Mesendoderm (in vitro differentiated cells): ENCODE results near the gene DPEP2NB.
A peak's percentile ranks its signal among the peaks of the same experiment; 100 is the strongest.
"Not testable (repeated sequence)": the region's sequence is repeated elsewhere in the genome, so short reads cannot be mapped to it uniquely, and the experiment has no call there.

ENCODE experiments used
- DNase-seq: peaks from one replicate; pipeline ENCODE4 v3.0.0; 2013
- H2AK5ac ChIP-seq: 2 replicates; pipeline ENCODE4 v1.6.1; 2013; ENCODE audit warnings: low read length, inconsistent platforms
- H2BK120ac ChIP-seq: 2 replicates; pipeline ENCODE4 v1.6.1; 2013; ENCODE audit warnings: low read depth, mild to moderate bottlenecking, low read length, moderate library complexity, mixed read lengths
- H2BK15ac ChIP-seq: replicated peaks from 2 replicates; pipeline ENCODE4 v1.6.1; 2013; ENCODE audit warnings: low read depth, mild to moderate bottlenecking, moderate library complexity
- H2BK5ac ChIP-seq: 2 replicates; pipeline ENCODE4 v1.6.1; 2013; ENCODE audit warnings: low read length, inconsistent platforms
- H3K18ac ChIP-seq: 2 replicates; pipeline ENCODE4 v1.6.1; 2013; ENCODE audit warnings: mild to moderate bottlenecking, low read length, mixed read lengths
- H3K23ac ChIP-seq: one replicate; pipeline ENCODE4 v1.6.1; 2013; ENCODE audit warnings: low read length
- H3K27ac ChIP-seq: 2 replicates; pipeline ENCODE4 v1.5.1; 2013; ENCODE audit warnings: low read depth, mild to moderate bottlenecking, inconsistent platforms, low read length, moderate library complexity
- H3K27me3 ChIP-seq: 2 replicates; pipeline ENCODE4 v1.6.1; 2013; ENCODE audit warnings: low read length, control low read depth, mild to moderate bottlenecking, inconsistent platforms; ENCODE audit not compliant: insufficient read depth, poor library complexity
- H3K36me3 ChIP-seq: 2 replicates; pipeline ENCODE4 v1.6.1; 2013; ENCODE audit warnings: low read length, inconsistent platforms; ENCODE audit not compliant: control insufficient read depth, insufficient read depth
- H3K4ac ChIP-seq: one replicate; pipeline ENCODE4 v1.6.1; 2013; ENCODE audit warnings: low read depth, mild to moderate bottlenecking, low read length, moderate library complexity
- H3K4me1 ChIP-seq: 2 replicates; pipeline ENCODE4 v1.6.1; 2013; ENCODE audit warnings: low read depth, low read length, inconsistent platforms; ENCODE audit not compliant: control insufficient read depth
- H3K4me2 ChIP-seq: 2 replicates; pipeline ENCODE4 v1.6.1; 2013; ENCODE audit warnings: low read length
- H3K4me3 ChIP-seq: 2 replicates; pipeline ENCODE4 v1.5.1; 2013; ENCODE audit warnings: mild to moderate bottlenecking, low read length
- H3K56ac ChIP-seq: one replicate; pipeline ENCODE4 v1.6.1; 2013; ENCODE audit warnings: low read length
- H3K79me1 ChIP-seq: 2 replicates; pipeline ENCODE4 v1.6.1; 2013; ENCODE audit warnings: low read length, inconsistent platforms
- H3K79me2 ChIP-seq: 2 replicates; pipeline ENCODE4 v1.6.1; 2013; ENCODE audit warnings: mild to moderate bottlenecking, low read length; ENCODE audit not compliant: control insufficient read depth, insufficient read depth
- H3K9ac ChIP-seq: 2 replicates; pipeline ENCODE4 v1.6.1; 2013; ENCODE audit warnings: low read length, inconsistent platforms
- H4K5ac ChIP-seq: one replicate; pipeline ENCODE4 v1.6.1; 2013; ENCODE audit warnings: low read length
- H4K8ac ChIP-seq: one replicate; pipeline ENCODE4 v1.6.1; 2013; ENCODE audit warnings: low read depth, mild to moderate bottlenecking, control low read depth, low read length, moderate library complexity
- WGBS: extraction: QIAGEN DNeasy Blood & Tissue Kit; methylation state at CpG from one replicate; pipeline ENCODE4 v1.1.7; 2013; ENCODE audit warnings: low lambda C conversion rate, missing lambda C conversion rate; ENCODE audit not compliant: insufficient coverage; ENCODE audit errors: extremely low coverage; 5-methylcytosine and 5-hydroxymethylcytosine counted together

DPEP2NB gene

GRCh38 chr16:68009872-68010271 lies 5.8 kb downstream of the DPEP2NB start:
- WGBS = no CpG with 5 or more reads among the region's 4 CpGs
- H3K23ac ChIP-seq, H4K8ac ChIP-seq, H4K5ac ChIP-seq, H3K27me3 ChIP-seq, H3K4me2 ChIP-seq, H2BK5ac ChIP-seq, H2BK15ac ChIP-seq, H3K4ac ChIP-seq, H2AK5ac ChIP-seq, H3K27ac ChIP-seq, H3K36me3 ChIP-seq, DNase-seq, H2BK120ac ChIP-seq, H3K18ac ChIP-seq, H3K79me1 ChIP-seq, H3K56ac ChIP-seq, H3K4me1 ChIP-seq, H3K4me3 ChIP-seq, H3K9ac ChIP-seq, H3K79me2 ChIP-seq: not testable (repeated sequence)

- no peaks in the 10 kb centered on the region for H3K36me3 ChIP-seq
- no peak overlapping the region for H2BK120ac ChIP-seq
- peaks cover 3% of the 10 kb centered on the region for H3K4me1 ChIP-seq
- H3K27ac ChIP-seq = no peak overlapping the region
- H3K18ac ChIP-seq = no peak overlapping the region
- no peak overlapping the region for H4K8ac ChIP-seq
- H4K5ac ChIP-seq = no peak overlapping the region
- no peak for DNase-seq
- H2AK5ac ChIP-seq = no peak overlapping the region
- H3K56ac ChIP-seq = peak overlapping the region; percentile 17
- no peak overlapping the region for H3K4ac ChIP-seq
- no peak overlapping the region for H3K4me3 ChIP-seq
- H3K4me2 ChIP-seq = no peak overlapping the region
- H2BK15ac ChIP-seq = no peak overlapping the region
- no peak overlapping the region for H3K23ac ChIP-seq
- no peaks in the 10 kb centered on the region for H3K79me2 ChIP-seq
- H3K9ac ChIP-seq = no peak overlapping the region
- no peak overlapping the region for H2BK5ac ChIP-seq
- H3K79me1 ChIP-seq = no peaks in the 10 kb centered on the region
- WGBS = no CpG with 5 or more reads among the region's 9 CpGs
- no peaks in the 10 kb centered on the region for H3K27me3 ChIP-seq
Measured at GRCh38 chr16:68009157-68009735, 6.5 kb downstream of the DPEP2NB start.

- Histone ChIP-seq H3K4me2 (no peak overlapping the region), H2AK5ac (no peak overlapping the region), H3K4ac (no peak overlapping the region), H4K8ac (no peak overlapping the region), H3K79me1 (no peaks in the 10 kb centered on the region), H3K9ac (no peak overlapping the region), H3K23ac (no peak overlapping the region), H3K79me2 (no peaks in the 10 kb centered on the region), H2BK120ac (no peak overlapping the region), H3K56ac (peak overlapping the region; percentile 28), H2BK5ac (no peak overlapping the region), H3K4me1 (peaks cover 3% of the 10 kb centered on the region), H3K27me3 (no peaks in the 10 kb centered on the region), H2BK15ac (no peak overlapping the region), H4K5ac (no peak overlapping the region), H3K27ac (peak overlapping the region; percentile 6), H3K4me3 (no peak overlapping the region), H3K18ac (no peak overlapping the region), H3K36me3 (no peaks in the 10 kb centered on the region)
- DNase-seq = peak; percentile 40
- no CpG with 5 or more reads among the region's 6 CpGs for WGBS
Measured at GRCh38 chr16:68005786-68006286, 9.9 kb downstream of the DPEP2NB start.

- no peaks in the 10 kb centered on the region for H3K36me3 ChIP-seq
- DNase-seq = no peak
- H3K79me2 ChIP-seq = no peaks in the 10 kb centered on the region
- no peak overlapping the region for H3K27ac ChIP-seq
- H3K4me2 ChIP-seq = no peak overlapping the region
- peaks cover 3% of the 10 kb centered on the region for H3K4me1 ChIP-seq
- H3K79me1 ChIP-seq = no peaks in the 10 kb centered on the region
- no peak overlapping the region for H3K4me3 ChIP-seq
- H3K9ac ChIP-seq = no peak overlapping the region
- H4K8ac ChIP-seq = no peak overlapping the region
- H2BK5ac ChIP-seq = no peak overlapping the region
- H3K23ac ChIP-seq = no peak overlapping the region
- no peak overlapping the region for H2BK120ac ChIP-seq
- no peak overlapping the region for H2BK15ac ChIP-seq
- no peak overlapping the region for H4K5ac ChIP-seq
- no peaks in the 10 kb centered on the region for H3K27me3 ChIP-seq
- no peak overlapping the region for H3K4ac ChIP-seq
- H3K18ac ChIP-seq = no peak overlapping the region
- H2AK5ac ChIP-seq = no peak overlapping the region
- H3K56ac ChIP-seq = no peak overlapping the region
- no CpG with 5 or more reads among the region's 9 CpGs for WGBS
Measured at GRCh38 chr16:68005211-68005610, 10.5 kb downstream of the DPEP2NB start.

- H3K56ac ChIP-seq = no peak overlapping the region
- no peaks in the 10 kb centered on the region for H3K79me2 ChIP-seq
- H3K4me1 ChIP-seq = peaks cover 3% of the 10 kb centered on the region
- H3K4me3 ChIP-seq = no peak overlapping the region
- H3K9ac ChIP-seq = no peak overlapping the region
- no peak overlapping the region for H4K5ac ChIP-seq
- no peak overlapping the region for H3K4ac ChIP-seq
- no peak overlapping the region for H2BK5ac ChIP-seq
- no peak overlapping the region for H3K23ac ChIP-seq
- H3K18ac ChIP-seq = no peak overlapping the region
- H3K4me2 ChIP-seq = no peak overlapping the region
- no peak overlapping the region for H4K8ac ChIP-seq
- WGBS = no CpG with 5 or more reads among the region's 4 CpGs
- H2BK120ac ChIP-seq = no peak overlapping the region
- no peaks in the 10 kb centered on the region for H3K79me1 ChIP-seq
- H2AK5ac ChIP-seq = no peak overlapping the region
- no peaks in the 10 kb centered on the region for H3K27me3 ChIP-seq
- no peak overlapping the region for H3K27ac ChIP-seq
- no peak overlapping the region for H2BK15ac ChIP-seq
- no peaks in the 10 kb centered on the region for H3K36me3 ChIP-seq
- DNase-seq = no peak
Measured at GRCh38 chr16:68003031-68003430, 12.7 kb downstream of the DPEP2NB start.

- WGBS = no CpG with 5 or more reads among the region's 3 CpGs
- H3K23ac ChIP-seq = no peak overlapping the region
- no peaks in the 10 kb centered on the region for H3K79me1 ChIP-seq
- no peak overlapping the region for H3K27ac ChIP-seq
- no peaks in the 10 kb centered on the region for H3K27me3 ChIP-seq
- H2BK120ac ChIP-seq = no peak overlapping the region
- H3K36me3 ChIP-seq = no peaks in the 10 kb centered on the region
- H3K4ac ChIP-seq = no peak overlapping the region
- no peak overlapping the region for H3K9ac ChIP-seq
- no peak overlapping the region for H3K4me2 ChIP-seq
- H3K18ac ChIP-seq = no peak overlapping the region
- no peak overlapping the region for H4K8ac ChIP-seq
- H4K5ac ChIP-seq = no peak overlapping the region
- H3K56ac ChIP-seq = no peak overlapping the region
- H3K4me1 ChIP-seq = no peaks in the 10 kb centered on the region
- H2AK5ac ChIP-seq = no peak overlapping the region
- H2BK15ac ChIP-seq = no peak overlapping the region
- no peaks in the 10 kb centered on the region for H3K79me2 ChIP-seq
- H3K4me3 ChIP-seq = no peak overlapping the region
- DNase-seq = no peak
- no peak overlapping the region for H2BK5ac ChIP-seq
Measured at GRCh38 chr16:68000450-68000849, 15.3 kb downstream of the DPEP2NB start.
